NCI-H774 (cell line): ENCODE measurements around the gene TBXA2R.
"Not testable (repeated sequence)": the region's sequence is repeated elsewhere in the genome, so short reads cannot be mapped to it uniquely, and the experiment has no call there.

Source experiments
- DNase-seq: peaks from one replicate; lab custom pipeline; 2025; lab: John Stamatoyannopoulos, UW

Gene TBXA2R

DNA sequence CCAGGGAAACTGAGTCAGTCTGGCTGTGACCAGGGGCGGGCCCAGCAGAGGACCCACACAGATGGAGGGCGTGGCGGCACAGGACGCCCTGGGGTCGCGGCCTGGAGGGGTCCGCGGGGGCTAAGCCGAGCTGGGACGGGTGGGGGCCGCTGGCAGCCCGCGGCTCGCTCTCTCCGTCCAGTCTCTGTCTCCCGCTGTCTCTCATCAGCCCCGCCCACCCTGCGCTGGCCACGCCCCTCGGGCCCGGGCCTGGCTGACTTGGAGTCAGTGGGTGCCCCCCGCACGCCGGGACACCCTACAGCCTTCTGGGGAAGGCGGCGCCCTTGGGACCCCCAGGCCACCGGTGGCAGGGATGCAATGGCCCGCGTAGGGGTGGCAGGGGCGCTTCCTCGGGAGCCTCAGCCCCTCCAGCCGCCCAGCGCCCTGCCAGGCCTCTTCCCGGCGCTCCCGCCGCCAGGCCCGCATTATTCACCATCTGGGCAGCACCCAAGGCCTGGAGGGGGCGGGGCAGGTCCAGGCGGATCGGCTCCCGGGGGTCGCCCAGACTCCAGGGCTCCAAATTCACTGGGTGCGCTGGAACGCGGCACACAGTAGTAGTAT, at the start of gene TBXA2R:
Gene TBXA2R, minus strand, starts transcription at position 186 of the 600 bp plus-strand sequence. CDS start 6,241 bp downstream, outside the sequence.
- peak; percentile 14 for DNase-seq

DNA sequence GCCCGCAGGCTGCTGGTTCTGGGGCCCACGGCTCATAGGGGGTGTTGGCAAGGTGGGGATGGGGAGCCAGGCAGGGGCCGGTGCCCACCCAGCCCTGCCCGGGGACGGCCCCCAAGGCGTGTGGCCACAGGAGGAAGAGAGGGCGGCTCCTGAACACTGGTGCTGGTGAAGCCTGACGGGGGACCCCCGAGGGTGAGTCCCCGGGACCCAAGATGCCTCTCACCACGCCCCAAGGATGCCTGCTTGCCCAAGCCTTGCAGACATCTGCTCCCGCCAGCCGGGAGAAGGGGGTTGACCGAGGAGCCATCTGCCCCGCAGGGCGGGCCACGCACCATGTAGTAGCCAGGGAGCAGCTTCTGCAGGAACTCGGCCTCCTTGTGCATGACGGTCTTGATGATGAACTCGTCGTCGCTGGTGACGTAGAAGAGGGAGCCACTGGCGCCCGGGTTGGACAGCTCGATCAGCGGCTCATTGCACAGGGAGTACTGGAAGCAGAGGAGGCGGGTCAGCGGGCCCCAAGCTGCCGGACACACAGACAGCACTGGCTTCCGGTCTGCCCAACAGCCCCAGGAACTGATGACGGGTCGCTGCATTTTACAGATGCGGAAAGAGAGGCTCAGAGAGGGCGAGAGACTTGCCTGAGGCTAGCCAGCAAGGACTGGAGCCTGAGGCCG, 49.5 kb upstream of the TBXA2R start:
- no peak for DNase-seq

DNA sequence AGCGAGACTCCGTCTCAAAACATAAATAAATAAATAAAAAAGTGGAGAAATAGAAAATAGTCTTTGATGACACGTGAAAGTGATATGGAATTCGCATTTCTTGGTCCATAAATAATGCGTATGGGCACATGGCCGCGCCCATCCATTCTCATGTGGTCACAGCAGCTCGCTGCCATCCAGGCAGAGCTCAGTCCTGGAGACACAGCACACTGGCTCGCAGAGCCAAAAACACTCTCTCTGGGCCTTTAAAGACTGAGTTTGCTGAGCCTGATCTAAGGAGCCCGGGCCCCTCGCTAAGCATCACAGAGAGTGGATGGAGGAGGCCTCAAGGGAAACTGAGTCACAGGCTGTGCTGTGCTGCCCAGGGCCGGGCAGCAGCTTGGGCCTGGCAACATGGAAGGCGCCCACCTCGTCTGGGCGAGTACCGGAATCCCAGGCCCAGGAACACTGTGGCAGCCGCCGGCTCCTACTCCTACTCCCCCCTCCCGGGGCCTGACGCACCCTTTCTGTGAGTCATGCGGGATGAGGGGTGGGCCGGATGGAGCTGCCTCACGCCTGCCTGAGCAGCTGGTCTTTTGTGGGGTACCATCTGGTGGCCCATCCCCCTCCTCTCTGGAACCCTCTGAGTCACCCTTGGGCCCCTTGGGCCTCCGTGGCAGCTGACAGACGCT, 48.9 kb upstream of the TBXA2R start:
- no peak for DNase-seq

DNA sequence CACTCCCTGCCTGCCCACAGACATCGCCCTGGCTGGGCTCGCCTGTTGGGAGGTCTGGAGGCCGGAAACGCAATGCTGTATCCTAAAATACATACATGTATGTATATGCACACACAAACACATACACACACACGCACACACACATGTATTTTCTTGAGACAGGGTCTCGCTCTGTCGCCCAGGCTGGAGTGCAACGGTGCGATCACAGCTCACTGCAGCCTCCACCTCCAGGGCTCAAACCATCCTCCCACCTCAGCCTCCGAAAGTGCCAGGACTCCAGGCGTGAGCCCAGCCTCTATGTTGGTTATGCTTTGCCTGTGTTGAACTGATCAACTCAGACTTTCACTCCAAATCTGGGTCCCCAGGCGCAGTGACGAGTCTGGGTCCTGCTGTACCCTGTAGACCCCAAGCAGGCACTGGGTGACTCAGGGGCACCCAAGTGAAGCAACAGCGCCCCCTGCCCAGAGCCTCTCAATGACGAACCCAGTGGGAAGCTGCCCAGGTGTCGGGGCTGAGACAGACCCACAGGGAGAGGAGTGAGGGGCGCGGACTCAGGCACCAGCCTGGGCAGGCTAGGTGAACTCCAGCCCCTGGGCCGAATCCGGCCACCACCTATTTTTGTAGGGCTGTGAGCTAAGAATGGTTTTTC, 47.3 kb upstream of the TBXA2R start:
- no peak for DNase-seq

DNA sequence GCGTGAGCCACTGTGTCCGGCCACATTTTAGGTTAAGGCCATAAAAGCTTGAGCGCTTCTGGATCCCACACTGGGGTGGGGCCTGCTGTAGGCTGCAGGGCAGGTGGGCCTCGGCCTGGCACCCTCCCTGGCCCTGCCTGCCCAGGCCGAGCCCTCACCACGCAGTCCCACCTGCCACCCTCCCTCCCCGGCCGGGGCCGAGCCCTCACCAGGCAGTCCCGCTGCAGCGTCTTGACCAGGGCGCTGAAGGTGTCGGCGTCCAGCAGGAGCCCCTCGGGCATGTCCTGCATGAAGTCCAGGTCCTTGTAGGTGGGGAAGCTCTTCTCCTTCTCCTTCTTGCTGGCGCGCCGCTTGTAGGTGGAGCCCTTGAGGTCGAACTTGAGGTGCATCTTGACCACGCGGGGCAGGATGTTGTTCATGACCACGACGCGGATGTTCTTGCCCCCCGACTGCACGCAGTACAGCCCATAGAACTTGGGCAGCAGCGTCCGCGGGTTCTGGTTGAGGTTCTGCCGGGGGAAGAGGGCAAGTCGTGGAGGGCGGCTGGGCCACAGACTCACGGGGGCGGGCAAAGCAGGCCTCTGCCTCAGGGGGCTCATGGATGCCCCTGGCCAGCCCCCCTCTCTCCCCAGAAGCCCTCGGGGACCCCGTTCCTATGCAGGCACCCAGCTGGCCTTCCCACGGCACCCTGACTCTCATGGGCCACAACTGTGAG, 46.6 kb upstream of the TBXA2R start:
- no peak for DNase-seq

DNA sequence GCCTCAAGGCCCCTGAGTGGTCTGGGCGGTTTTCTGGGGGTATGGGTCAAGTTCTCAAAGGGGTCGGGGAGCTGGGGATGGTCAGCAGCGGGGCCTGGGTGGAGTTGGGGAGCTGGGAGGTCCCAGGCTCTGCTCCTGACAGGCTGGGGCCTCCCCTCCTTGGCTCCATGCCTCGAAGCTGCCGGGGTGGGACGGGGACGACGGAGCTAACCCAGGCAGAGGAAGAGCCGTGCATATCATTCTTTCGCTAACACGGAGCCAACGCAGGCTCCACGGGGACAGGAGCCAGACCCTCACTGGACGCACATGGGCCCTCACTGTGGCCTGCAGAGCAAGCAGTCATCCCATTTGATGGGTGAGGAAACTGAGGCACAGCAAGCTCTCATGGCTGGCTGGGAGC, 45.7 kb upstream of the TBXA2R start:
- DNase-seq: no peak

DNA sequence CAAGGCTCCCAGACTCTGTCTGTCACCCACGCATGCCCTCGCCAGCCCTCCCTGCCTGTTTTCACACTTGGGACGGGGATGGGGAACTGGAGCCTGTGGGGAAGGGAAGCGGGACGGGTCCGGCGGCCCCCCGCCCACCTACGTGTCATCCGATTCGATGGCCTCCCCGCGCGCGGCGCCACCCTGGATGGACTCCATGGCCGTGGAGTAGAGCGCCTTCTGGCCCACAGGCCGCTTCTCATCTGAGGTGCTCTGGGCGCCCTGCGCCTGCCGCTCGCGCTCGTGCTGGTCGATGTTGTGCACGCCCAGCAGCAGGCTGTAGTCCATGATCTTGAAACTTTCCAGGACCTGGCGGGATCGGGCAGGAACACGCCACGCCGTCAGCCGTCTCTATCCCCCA, 45.0 kb upstream of the TBXA2R start:
- DNase-seq: no peak

DNA sequence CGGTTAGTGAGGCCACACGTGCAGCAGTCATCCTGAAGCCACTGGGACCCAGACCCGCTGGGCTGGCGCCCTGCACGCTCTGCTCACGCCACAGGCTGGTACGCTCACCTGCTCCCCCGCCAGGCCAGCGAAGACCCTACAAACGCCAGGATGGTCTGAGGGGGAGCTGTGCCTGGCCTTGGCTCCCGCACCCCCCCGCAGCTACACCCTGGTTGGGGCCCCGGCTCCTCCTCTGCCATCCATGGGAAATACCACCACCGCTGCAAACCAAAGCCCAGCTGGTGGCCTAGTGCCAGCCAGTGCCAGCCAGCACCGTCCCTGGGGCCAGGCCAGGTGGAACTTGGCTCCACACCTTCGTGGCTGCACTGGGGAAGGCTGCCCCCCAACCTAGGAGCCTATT, 43.2 kb upstream of the TBXA2R start:
- DNase-seq: no peak

DNA sequence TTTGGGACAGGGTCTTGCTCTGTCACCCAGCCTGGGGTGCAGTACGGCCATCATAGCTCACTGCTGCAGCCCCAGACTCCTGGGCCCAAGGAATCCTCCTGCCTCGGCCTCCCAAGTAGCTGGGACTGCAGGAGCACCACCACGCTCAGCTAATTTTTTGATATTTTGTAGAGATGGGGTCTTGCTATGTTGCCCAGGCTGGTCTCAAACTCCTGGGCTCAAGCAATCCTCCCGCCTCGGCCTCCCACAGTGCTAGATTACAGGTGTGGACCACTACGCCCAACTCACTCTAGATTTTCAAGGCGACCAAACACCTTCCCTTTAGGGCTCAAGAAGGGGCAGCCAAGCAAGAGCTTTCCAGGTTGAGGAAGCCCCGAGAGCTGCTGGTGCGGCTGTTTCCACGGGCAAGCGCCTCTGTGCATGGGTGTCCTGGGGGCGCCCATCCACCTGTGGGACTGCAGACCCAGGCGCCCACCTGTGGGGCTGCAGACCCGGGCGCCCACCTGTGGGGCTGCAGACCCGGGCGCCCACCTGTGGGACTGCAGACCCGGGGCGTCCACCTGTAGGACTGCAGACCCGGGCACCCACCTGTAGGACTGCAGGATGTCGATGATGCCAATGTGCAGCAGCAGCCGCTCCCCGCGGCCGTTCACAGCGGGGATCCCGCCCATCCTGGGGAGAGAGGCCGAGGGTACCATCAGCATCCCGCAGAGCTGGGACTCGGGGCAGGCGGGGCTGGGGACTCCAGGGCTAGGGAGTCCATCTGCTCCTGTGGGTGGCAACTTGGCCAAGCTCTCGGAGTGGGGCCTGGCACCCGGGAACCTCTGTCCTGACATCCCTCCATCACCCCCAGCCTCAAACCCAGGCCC, 41.6 kb upstream of the TBXA2R start:
- DNase-seq: no peak

DNA sequence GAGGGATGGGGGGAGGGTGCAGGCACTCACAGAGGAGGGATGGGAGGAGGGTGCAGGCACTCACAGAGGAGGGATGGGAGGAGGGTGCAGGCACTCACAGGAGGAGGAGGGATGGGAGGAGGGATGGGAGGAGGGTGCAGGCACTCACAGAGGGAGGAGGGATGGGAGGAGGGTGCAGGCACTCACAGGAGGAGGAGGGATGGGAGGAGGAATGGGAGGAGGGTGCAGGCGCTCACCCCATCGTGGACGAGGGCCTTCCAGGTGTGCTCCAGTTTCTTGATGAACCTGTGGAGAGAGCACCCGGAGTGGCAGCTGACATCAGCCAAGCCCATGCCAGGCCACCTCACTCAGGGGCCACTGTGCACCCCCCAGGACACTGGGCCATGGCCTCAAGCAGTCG, 40.4 kb upstream of the TBXA2R start:
- DNase-seq: not testable (repeated sequence)

DNA sequence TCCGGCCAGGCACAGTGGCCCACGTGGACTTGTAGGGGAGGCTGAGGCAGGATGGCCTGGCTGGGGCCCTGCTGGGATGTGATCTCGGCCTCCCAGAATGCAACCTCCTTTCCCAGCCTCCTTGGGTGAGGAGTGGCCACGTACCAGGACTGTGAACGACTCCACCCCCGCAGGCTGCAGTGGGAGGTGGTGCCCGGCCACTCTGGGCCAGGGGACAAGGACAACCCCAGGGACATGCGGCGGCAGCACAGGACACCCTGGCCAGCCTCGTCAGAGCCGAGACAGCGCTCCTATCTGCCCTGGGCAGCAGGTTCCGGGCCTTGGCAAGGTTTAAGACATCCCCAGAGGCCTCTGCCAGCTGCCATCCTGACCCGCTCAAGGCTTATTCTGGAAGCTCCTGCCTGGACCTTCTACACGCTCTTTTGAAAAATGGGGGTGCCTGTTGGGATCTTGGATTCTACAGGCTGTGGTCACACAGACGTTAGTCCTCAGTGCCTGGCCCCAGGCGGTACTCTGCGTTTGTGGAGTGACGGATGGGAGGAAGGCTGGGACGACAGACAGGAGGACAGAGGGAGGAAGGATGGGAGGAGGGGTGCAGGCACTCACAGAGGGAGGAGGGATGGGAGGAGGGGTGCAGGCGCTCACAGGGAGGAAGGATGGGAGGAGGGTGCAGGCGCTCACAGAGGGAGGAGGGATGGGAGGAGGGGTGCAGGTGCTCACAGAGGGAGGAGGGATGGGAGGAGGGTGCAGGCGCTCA, 39.8 kb upstream of the TBXA2R start:
- no peak for DNase-seq

DNA sequence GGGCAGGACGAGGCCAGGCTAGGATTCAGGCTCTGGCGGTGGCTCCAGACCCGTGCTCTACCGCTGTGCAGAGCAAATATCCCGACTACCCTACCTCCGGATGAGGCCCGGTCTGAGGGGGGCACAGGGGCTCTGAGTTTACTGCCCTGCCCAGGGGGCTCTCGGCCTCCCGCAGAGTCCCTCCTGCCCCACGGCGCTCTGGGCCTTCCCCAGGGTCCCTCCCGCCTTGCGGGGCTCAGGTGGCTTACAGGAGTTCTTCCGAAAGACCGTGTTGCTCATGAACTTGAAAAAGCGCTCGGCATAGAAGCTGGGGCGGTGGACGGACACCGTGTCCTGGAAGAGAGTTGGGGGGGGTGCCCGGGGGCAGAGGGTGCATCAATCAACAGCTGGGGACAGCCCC, 39.1 kb upstream of the TBXA2R start:
- no peak for DNase-seq

DNA sequence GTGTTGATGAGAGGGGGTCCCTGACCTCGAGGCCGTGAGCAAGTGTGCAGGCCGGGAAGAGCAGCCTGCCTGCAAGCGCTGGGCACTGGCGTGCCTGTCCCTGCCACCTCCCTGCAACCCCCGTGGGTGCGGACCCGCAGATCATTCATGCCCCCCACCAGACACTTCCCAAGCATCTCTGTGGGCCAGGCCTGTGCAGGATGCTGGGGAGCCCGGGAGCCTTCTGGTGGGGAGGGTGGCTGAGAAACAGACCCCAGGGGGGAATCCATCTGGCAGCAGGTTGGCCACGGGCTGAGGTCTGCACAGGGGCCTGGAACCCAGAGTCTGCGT, 38.4 kb upstream of the TBXA2R start:
- no peak for DNase-seq

DNA sequence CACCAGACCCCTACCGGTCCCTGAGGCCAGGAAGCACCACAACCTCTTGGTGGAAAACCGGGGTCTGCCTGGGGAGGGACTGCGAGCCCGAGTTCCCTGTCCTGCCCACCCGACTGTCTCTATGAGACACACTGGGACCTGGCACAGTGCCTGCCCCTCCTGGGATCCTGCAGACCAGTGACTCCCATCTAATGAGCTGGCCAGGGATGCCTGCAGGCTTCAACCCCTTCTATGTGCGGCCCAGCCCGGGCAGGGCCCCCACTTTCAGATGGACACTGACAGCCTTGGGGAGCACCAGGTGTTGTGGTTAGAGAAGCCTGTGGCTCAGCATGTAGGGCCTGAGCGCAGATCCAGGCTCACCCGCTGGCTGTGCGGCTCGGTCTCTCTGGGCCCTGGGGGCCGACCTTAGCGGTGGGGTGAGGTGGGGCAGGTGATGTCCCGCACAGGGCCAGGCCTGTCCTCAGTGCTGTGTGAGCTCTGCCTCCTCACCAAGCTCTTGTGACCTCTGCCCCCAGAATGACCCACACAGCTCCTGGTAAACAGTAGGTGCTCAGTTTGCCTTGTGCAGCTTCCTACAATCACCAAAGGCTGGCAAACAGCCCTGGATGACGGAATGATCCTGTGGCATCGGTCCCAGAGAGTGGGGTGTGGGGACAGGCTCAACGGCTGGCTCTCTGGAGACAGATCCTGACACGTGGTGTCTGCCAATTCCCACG, 37.8 kb upstream of the TBXA2R start:
- DNase-seq: no peak

DNA sequence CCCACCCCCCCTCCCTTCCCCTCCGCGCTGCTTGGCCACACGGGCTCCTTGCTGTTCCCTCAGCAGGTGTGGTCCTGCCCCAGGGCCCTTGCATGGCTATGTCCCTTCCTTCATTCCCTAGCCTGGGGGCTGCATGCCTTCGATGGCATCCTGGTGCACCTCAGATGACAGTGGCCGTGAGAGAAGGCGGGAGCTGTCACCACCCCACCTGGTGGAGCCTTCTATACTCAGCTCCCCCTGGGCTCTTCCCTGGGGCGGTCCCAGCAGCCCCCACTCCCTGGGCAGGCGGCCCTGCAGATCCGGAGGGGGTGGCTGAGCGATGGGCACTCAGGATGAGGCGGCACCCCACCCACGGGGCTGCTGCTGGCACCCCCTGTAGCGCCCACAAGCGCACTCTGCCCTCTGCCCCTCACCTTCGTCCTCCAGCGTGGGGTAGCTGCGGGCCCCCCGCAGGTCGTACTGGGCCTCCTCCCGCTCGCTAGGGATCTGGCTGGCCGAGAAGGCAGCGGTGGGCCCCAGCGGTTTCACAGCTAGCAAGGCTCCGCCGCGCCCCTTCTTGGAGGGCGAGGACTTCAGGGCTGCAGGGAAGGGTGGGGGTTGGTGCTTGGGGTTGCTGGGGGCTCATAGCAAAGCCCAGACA, 37.1 kb upstream of the TBXA2R start:
- no peak for DNase-seq

DNA sequence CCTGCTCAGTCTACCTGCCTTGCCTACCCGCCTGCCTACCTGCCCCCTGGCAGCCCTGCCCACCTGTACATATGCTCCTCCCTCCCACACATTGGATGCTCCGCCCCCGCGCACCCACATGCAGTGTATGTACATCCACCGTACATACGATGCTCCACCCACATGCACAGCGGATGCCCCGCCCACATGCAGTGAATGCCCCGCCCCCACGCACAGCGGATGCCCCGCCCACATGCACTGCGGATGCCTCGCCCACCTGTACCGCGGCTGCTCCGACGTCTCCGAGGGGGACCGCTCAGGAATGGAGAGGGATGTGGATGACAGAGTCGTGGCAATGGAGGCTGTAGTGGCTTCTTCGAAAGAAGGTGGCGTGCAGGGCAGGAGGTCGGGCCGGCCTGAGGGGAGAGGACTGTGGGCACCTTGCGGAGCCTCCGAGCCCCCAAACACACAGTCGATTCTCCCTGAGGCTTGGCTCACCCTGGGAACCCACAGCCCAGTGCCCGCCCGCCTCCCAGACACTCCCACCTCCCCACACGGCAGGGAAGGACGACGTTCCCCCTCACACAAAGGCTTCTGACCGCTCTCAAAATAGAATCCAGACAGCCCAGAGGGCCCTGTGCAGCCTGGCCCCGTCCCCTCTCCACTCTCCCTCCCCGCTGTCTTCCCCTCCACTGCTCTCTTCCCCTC, 36.5 kb upstream of the TBXA2R start:
- DNase-seq: no peak

DNA sequence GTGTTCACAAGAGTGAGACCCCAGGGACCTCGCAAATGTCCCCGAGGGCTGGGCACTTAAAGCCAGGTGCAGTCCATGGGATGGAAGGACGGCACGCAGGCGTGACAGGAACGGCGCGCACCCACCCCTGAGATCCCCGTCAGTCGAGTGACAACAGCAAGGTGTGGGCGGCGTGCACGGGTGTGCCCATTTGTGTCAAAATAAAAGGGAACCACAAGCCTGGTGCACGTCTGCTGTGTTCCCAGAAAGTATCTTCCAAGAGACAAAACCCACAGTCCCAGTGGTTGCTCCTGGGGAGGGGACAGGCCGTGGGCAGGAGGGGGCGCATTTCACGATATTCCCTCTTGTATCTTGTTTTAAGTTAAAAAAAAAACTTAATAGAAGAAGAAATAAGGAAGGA, 35.6 kb upstream of the TBXA2R start:
- no peak for DNase-seq

DNA sequence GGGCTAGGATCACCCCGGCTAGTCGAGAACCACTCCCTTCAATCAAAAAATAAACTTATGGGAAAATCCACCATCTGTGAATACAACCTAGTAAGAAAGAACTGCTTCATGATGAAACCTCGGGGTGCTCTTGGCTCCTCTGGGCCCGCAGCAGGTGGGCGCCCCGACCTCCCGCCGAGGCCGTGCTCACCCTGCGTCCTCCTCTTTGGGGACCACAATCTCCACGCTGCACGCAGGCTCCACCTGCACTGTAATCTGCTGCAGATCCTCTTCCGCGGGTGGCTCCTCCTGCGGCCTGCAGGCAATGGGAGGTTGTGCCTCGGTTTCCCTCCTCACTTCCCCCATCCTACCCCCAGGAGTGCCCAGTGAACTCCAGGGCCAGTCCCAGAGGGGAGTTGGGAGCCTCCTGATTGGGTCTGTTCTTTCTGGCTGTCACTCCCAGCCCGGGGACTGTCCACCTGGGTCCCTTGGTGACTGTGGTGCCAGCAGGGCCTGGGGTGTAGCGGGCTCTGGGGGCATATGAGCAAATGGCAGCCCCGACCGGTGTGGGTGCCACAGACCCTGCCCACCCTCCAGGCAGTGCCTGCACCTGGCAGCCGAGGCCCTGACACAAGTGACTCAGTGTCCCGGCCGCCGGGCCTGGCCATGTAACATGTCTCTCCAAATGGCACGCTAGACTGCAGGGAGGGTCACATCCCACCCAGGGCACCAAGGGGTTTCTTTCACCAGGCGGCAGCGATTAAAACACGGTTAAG, 35.0 kb upstream of the TBXA2R start:
- no peak for DNase-seq
